ENCODE measurements around the gene ARL17B.
"Not testable (repeated sequence)": the region's sequence is repeated elsewhere in the genome, so short reads cannot be mapped to it uniquely, and the experiment has no call there.

The ARL17B gene

GRCh38 chr17:46349060-46349459 lies 12.5 kb downstream of the ARL17B start:
- not testable (repeated sequence) for H3K4me1 ChIP-seq (ENCODE audit: insufficient read depth, low read length); H3K9me3 ChIP-seq (ENCODE audit: control insufficient read depth, insufficient read depth, low read length); H3K36me3 ChIP-seq (ENCODE audit: insufficient read depth, low read length); H3K9ac ChIP-seq (ENCODE audit: low read depth, low read length)

GRCh38 chr17:46348345-46348744 lies 13.2 kb downstream of the ARL17B start:
- not testable (repeated sequence) for H3K4me1 ChIP-seq (ENCODE audit: insufficient read depth, low read length); H3K36me3 ChIP-seq (ENCODE audit: insufficient read depth, low read length); H3K9ac ChIP-seq (ENCODE audit: low read depth, low read length); H3K9me3 ChIP-seq (ENCODE audit: control insufficient read depth, insufficient read depth, low read length)

- not testable (repeated sequence) for H3K36me3 ChIP-seq (ENCODE audit: insufficient read depth, low read length); H3K4me1 ChIP-seq (ENCODE audit: insufficient read depth, low read length); H3K9me3 ChIP-seq (ENCODE audit: control insufficient read depth, insufficient read depth, low read length); H3K9ac ChIP-seq (ENCODE audit: low read depth, low read length)
These were observed 19.4 kb downstream of the ARL17B start for GRCh38 chr17:46342131-46342530.

- H3K4me1 ChIP-seq (ENCODE audit: insufficient read depth, low read length); H3K36me3 ChIP-seq (ENCODE audit: insufficient read depth, low read length); H3K9ac ChIP-seq (ENCODE audit: low read depth, low read length); H3K9me3 ChIP-seq (ENCODE audit: control insufficient read depth, insufficient read depth, low read length): not testable (repeated sequence)
These were observed 20.3 kb downstream of the ARL17B start for GRCh38 chr17:46341220-46341619.

- not testable (repeated sequence) for H3K9ac ChIP-seq (ENCODE audit: low read depth, low read length); H3K36me3 ChIP-seq (ENCODE audit: insufficient read depth, low read length); H3K4me1 ChIP-seq (ENCODE audit: insufficient read depth, low read length); H3K9me3 ChIP-seq (ENCODE audit: control insufficient read depth, insufficient read depth, low read length)
These were observed 66.7 kb downstream of the ARL17B start, which contains the start of gene LRRC37A for GRCh38 chr17:46294831-46295230. TSS of gene LRRC37A (plus strand) at chr17:46295131. CDS start at chr17:46295134, 3 bp downstream.

- not testable (repeated sequence) for H3K9ac ChIP-seq (ENCODE audit: low read depth, low read length); H3K9me3 ChIP-seq (ENCODE audit: control insufficient read depth, insufficient read depth, low read length); H3K4me1 ChIP-seq (ENCODE audit: insufficient read depth, low read length); H3K36me3 ChIP-seq (ENCODE audit: insufficient read depth, low read length)
These were observed 69.9 kb downstream of the ARL17B start for GRCh38 chr17:46291618-46292017.

- not testable (repeated sequence) for H3K9ac ChIP-seq (ENCODE audit: low read depth, low read length); H3K4me1 ChIP-seq (ENCODE audit: insufficient read depth, low read length); H3K9me3 ChIP-seq (ENCODE audit: control insufficient read depth, insufficient read depth, low read length); H3K36me3 ChIP-seq (ENCODE audit: insufficient read depth, low read length)
These were observed 70.5 kb downstream of the ARL17B start for GRCh38 chr17:46290906-46291546.

- not testable (repeated sequence) for H3K9ac ChIP-seq (ENCODE audit: low read depth, low read length); H3K36me3 ChIP-seq (ENCODE audit: insufficient read depth, low read length); H3K9me3 ChIP-seq (ENCODE audit: control insufficient read depth, insufficient read depth, low read length); H3K4me1 ChIP-seq (ENCODE audit: insufficient read depth, low read length)
These were observed 74.0 kb downstream of the ARL17B start for GRCh38 chr17:46287587-46287986.

GRCh38 chr17:46286764-46287221 lies 74.8 kb downstream of the ARL17B start:
- H3K9ac ChIP-seq (ENCODE audit: low read depth, low read length); H3K9me3 ChIP-seq (ENCODE audit: control insufficient read depth, insufficient read depth, low read length); H3K4me1 ChIP-seq (ENCODE audit: insufficient read depth, low read length); H3K36me3 ChIP-seq (ENCODE audit: insufficient read depth, low read length): not testable (repeated sequence)

GRCh38 chr17:46285500-46285899 lies 76.1 kb downstream of the ARL17B start:
- not testable (repeated sequence) for H3K9me3 ChIP-seq (ENCODE audit: control insufficient read depth, insufficient read depth, low read length); H3K4me1 ChIP-seq (ENCODE audit: insufficient read depth, low read length); H3K9ac ChIP-seq (ENCODE audit: low read depth, low read length); H3K36me3 ChIP-seq (ENCODE audit: insufficient read depth, low read length)

- H3K9me3 ChIP-seq (ENCODE audit: control insufficient read depth, insufficient read depth, low read length); H3K36me3 ChIP-seq (ENCODE audit: insufficient read depth, low read length); H3K4me1 ChIP-seq (ENCODE audit: insufficient read depth, low read length); H3K9ac ChIP-seq (ENCODE audit: low read depth, low read length): not testable (repeated sequence)
These were observed 77.1 kb downstream of the ARL17B start for GRCh38 chr17:46284467-46284866.

- not testable (repeated sequence) for H3K9me3 ChIP-seq (ENCODE audit: control insufficient read depth, insufficient read depth, low read length); H3K4me1 ChIP-seq (ENCODE audit: insufficient read depth, low read length); H3K36me3 ChIP-seq (ENCODE audit: insufficient read depth, low read length); H3K9ac ChIP-seq (ENCODE audit: low read depth, low read length)
These were observed 78.9 kb downstream of the ARL17B start for GRCh38 chr17:46282635-46283034.

- H3K9ac ChIP-seq (ENCODE audit: low read depth, low read length); H3K4me1 ChIP-seq (ENCODE audit: insufficient read depth, low read length); H3K36me3 ChIP-seq (ENCODE audit: insufficient read depth, low read length); H3K9me3 ChIP-seq (ENCODE audit: control insufficient read depth, insufficient read depth, low read length): not testable (repeated sequence)
These were observed 80.2 kb downstream of the ARL17B start for GRCh38 chr17:46281336-46281735.

- H3K36me3 ChIP-seq (ENCODE audit: insufficient read depth, low read length); H3K9me3 ChIP-seq (ENCODE audit: control insufficient read depth, insufficient read depth, low read length); H3K9ac ChIP-seq (ENCODE audit: low read depth, low read length); H3K4me1 ChIP-seq (ENCODE audit: insufficient read depth, low read length): not testable (repeated sequence)
These were observed 84.7 kb downstream of the ARL17B start for GRCh38 chr17:46276728-46277479.

GRCh38 chr17:46274238-46274637 lies 87.3 kb downstream of the ARL17B start:
- Histone ChIP-seq H3K36me3 (ENCODE audit: insufficient read depth, low read length) (no peaks in the 10 kb centered on the region), H3K9ac (ENCODE audit: low read depth, low read length) (no peak overlapping the region), H3K4me1 (ENCODE audit: insufficient read depth, low read length) (peaks cover 3% of the 10 kb centered on the region; the same call in 1 of the 2 replicates), H3K9me3 (ENCODE audit: control insufficient read depth, insufficient read depth, low read length) (no peaks in the 10 kb centered on the region)
